H1 (cell line): ENCODE results near the gene CRYBB3. TPM values are rescaled to one million over a fixed set of nuclear protein-coding genes. Genes with fewer than 3 reads are reported as not detected.

Experiments
- CTCF ChIA-PET: fragments of 300-600 bp; sonication (Branson Sonifier 250); formaldehyde crosslinking; loops from one replicate; lab custom pipeline; 2021; ENCODE audit not compliant: partially characterized antibody; lab: Charles Lee
- POLR2A ChIA-PET: fragments of 300-600 bp; sonication (Branson Sonifier 250); formaldehyde crosslinking; loops from one replicate; lab custom pipeline; 2021; ENCODE audit warnings: inconsistent platforms; ENCODE audit not compliant: partially characterized antibody; lab: Charles Lee
- DNase-seq, 2 experiments: peaks; one replicate each; pipeline versions ENCODE4 v3.0.0 to v3.0.0-alpha.2; 2010 to 2022; ENCODE audit warnings: low spot score in 2 of 2, low read depth in 1 of 2, mixed read lengths in 1 of 2
- FAIRE-seq: peaks from 2 replicates; lab custom pipeline; 2011; peaks lifted over from hg19 to GRCh38; lab: Jason Lieb, UNC
- H2AFZ ChIP-seq: 2 replicates; pipeline ENCODE4 v1.8.1; 2012; ENCODE audit warnings: low read length, inconsistent platforms
- H2AK5ac ChIP-seq: 2 replicates; pipeline ENCODE4 v1.6.1; 2013; ENCODE audit warnings: low read depth, low read length
- H2BK120ac ChIP-seq: replicated peaks from 2 replicates; pipeline ENCODE3; 2013; ENCODE audit warnings: low read depth, low read length, inconsistent platforms
- H2BK12ac ChIP-seq: 2 replicates; pipeline ENCODE4 v1.6.1; 2013; ENCODE audit warnings: low read depth, low read length
- H2BK15ac ChIP-seq: 2 replicates; pipeline ENCODE4 v1.6.1; 2013; ENCODE audit warnings: low read length
- H2BK20ac ChIP-seq: 2 replicates; pipeline ENCODE4 v1.6.1; 2013; ENCODE audit warnings: low read length
- H2BK5ac ChIP-seq: 2 replicates; pipeline ENCODE4 v1.6.1; 2013; ENCODE audit warnings: low read depth, low read length
- H3K14ac ChIP-seq: 2 replicates; pipeline ENCODE4 v1.6.1; 2013; ENCODE audit warnings: inconsistent platforms; ENCODE audit not compliant: insufficient read length
- H3K18ac ChIP-seq: 2 replicates; pipeline ENCODE4 v1.6.1; 2013; ENCODE audit warnings: low read length; ENCODE audit errors: extremely low read depth
- H3K23ac ChIP-seq: 2 replicates; pipeline ENCODE4 v1.6.1; 2013; ENCODE audit warnings: inconsistent platforms; ENCODE audit not compliant: insufficient read length
- H3K23me2 ChIP-seq: 2 replicates; pipeline ENCODE4 v1.6.1; 2013; ENCODE audit warnings: low read depth, low read length
- H3K27ac ChIP-seq: 2 replicates; pipeline ENCODE4 v1.6.1; 2011; ENCODE audit warnings: low read depth, low read length, inconsistent platforms
- H3K27me3 ChIP-seq, 4 experiments: replicated peaks in 1 of 4; 1 replicate in 1 of 4; 2 replicates in 3 of 4; pipeline versions ENCODE4 v1.6.1 to v1.8.1; 2011 to 2013; ENCODE audit warnings: low read length in 3 of 4, mild to moderate bottlenecking in 3 of 4, inconsistent platforms in 2 of 4, mixed read lengths in 2 of 4, moderate library complexity in 1 of 4; ENCODE audit not compliant: control insufficient read depth in 3 of 4, insufficient read depth in 3 of 4; ENCODE audit errors: extremely low read depth in 1 of 4
- H3K36me3 ChIP-seq, 4 experiments: 2 replicates each; pipeline versions ENCODE4 v1.6.1 to v1.8.1; 2011 to 2013; ENCODE audit warnings: mild to moderate bottlenecking in 4 of 4, low read length in 3 of 4, moderate library complexity in 2 of 4, control low read depth in 1 of 4, inconsistent platforms in 1 of 4; ENCODE audit not compliant: insufficient read depth in 4 of 4, control insufficient read depth in 2 of 4
- H3K4ac ChIP-seq: replicated peaks from 2 replicates; pipeline ENCODE3; 2013; ENCODE audit warnings: low read length, low read depth, mixed read lengths, inconsistent platforms; ENCODE audit not compliant: insufficient read length
- H3K4me1 ChIP-seq, 4 experiments: replicated peaks in 1 of 4; 1 replicate in 1 of 4; 2 replicates in 3 of 4; pipeline versions ENCODE4 v1.6.1 to v1.8.1; 2011 to 2013; ENCODE audit warnings: low read length in 3 of 4, inconsistent platforms in 2 of 4, mixed read lengths in 1 of 4; ENCODE audit not compliant: insufficient read depth in 4 of 4, control insufficient read depth in 3 of 4
- H3K4me2 ChIP-seq, 2 experiments: 2 replicates each; pipeline versions ENCODE4 v1.6.1 to v1.8.1; 2011 to 2013; ENCODE audit warnings: low read depth in 2 of 2, low read length in 2 of 2, control low read depth in 1 of 2, inconsistent platforms in 1 of 2, mild to moderate bottlenecking in 1 of 2; ENCODE audit not compliant: insufficient read depth in 1 of 2
- H3K4me3 ChIP-seq, 4 experiments: fragments of 200-600, 300-600 bp in 1 of 4; sonication (generic), shearing (Covaris generic), sonication (Bioruptor Twin) in 1 of 4; 2 replicates each; pipeline versions ENCODE4 v1.5.1 to v1.8.1; 2011 to 2016; ENCODE audit warnings: low read length in 4 of 4, low read depth in 3 of 4, control low read depth in 2 of 4, inconsistent platforms in 2 of 4, mild to moderate bottlenecking in 2 of 4, mixed read lengths in 1 of 4, moderate library complexity in 1 of 4; ENCODE audit not compliant: insufficient read depth in 2 of 4; ENCODE audit errors: extremely low read depth in 1 of 4
- H3K56ac ChIP-seq: replicated peaks from 2 replicates; pipeline ENCODE3; 2013; ENCODE audit warnings: low read depth, mild to moderate bottlenecking, mixed read lengths, low read length, inconsistent platforms; ENCODE audit not compliant: insufficient read length
- H3K79me1 ChIP-seq: 2 replicates; pipeline ENCODE4 v1.6.1; 2013; ENCODE audit warnings: low read depth, low read length, control low read depth
- H3K79me2 ChIP-seq, 2 experiments: 2 replicates each; pipeline versions ENCODE4 v1.6.1 to v1.8.1; 2012 to 2013; ENCODE audit warnings: low read length in 2 of 2, mild to moderate bottlenecking in 2 of 2, inconsistent platforms in 1 of 2; ENCODE audit not compliant: insufficient read depth in 2 of 2, control insufficient read depth in 1 of 2
- H3K9ac ChIP-seq, 4 experiments: replicated peaks in 1 of 4; 1 replicate in 1 of 4; 2 replicates in 3 of 4; pipeline versions ENCODE4 v1.6.1 to v1.8.1; 2011 to 2013; ENCODE audit warnings: low read depth in 3 of 4, low read length in 3 of 4, control low read depth in 2 of 4, mild to moderate bottlenecking in 2 of 4, moderate library complexity in 2 of 4, inconsistent platforms in 1 of 4; ENCODE audit errors: extremely low read depth in 1 of 4
- H3K9me3 ChIP-seq, 2 experiments: 2 replicates each; pipeline versions ENCODE4 v1.6.1 to v1.8.1; 2012 to 2013; ENCODE audit warnings: mild to moderate bottlenecking in 2 of 2, moderate library complexity in 2 of 2, control low read depth in 1 of 2, inconsistent platforms in 1 of 2, low read depth in 1 of 2, low read length in 1 of 2, mixed read lengths in 1 of 2; ENCODE audit not compliant: insufficient read depth in 2 of 2
- H4K20me1 ChIP-seq, 2 experiments: replicated peaks in 1 of 2; 2 replicates each; pipeline versions ENCODE3 to v1.8.1; 2011 to 2013; ENCODE audit warnings: inconsistent platforms in 2 of 2, low read length in 2 of 2, mild to moderate bottlenecking in 1 of 2; ENCODE audit not compliant: insufficient read depth in 2 of 2, control insufficient read depth in 1 of 2
- H4K5ac ChIP-seq: 2 replicates; pipeline ENCODE4 v1.6.1; 2013; ENCODE audit warnings: low read length, low read depth, mixed read lengths, inconsistent platforms; ENCODE audit not compliant: insufficient read length
- H4K8ac ChIP-seq: 2 replicates; pipeline ENCODE4 v1.8.0; 2013; ENCODE audit warnings: mild to moderate bottlenecking, moderate library complexity, low read length, inconsistent platforms; ENCODE audit not compliant: insufficient read depth; ENCODE audit errors: extremely low read depth
- H4K91ac ChIP-seq: replicated peaks from 2 replicates; pipeline ENCODE3; 2013; ENCODE audit warnings: low read length, mixed read lengths, inconsistent platforms; ENCODE audit not compliant: insufficient read length
- JUND ChIP-seq: IDR thresholded peaks from 2 replicates; pipeline ENCODE4 v1.6.1; 2011; ENCODE audit warnings: mild to moderate bottlenecking, improper control_type of control experiment, low read length
- WGBS, 2 experiments: shearing (Covaris generic) in 1 of 2; methylation state at CpG; one replicate each; pipeline versions ENCODE4 v1.1.6 to v1.1.7; 2013 to 2015; ENCODE audit warnings: low lambda C conversion rate in 2 of 2, mixed read lengths in 2 of 2, inconsistent platforms in 1 of 2, low coverage in 1 of 2, missing lambda C conversion rate in 1 of 2; ENCODE audit not compliant: insufficient replicate concordance in 2 of 2, insufficient coverage in 1 of 2, insufficient read length in 1 of 2; ENCODE audit errors: extremely low coverage in 1 of 2, missing lambda C conversion rate in 1 of 2; 5-methylcytosine and 5-hydroxymethylcytosine counted together
- polyA plus RNA-seq, 7 experiments: library from polyadenylated mRNA; depleted of rRNA in 3 of 7; stranded (reverse) in 5 of 7; unstranded in 2 of 7; fragments of >200 nt in 5 of 7; fragments of 200-250 nt in 2 of 7; gene quantifications; 1 replicate in 5 of 7; 2 replicates in 1 of 7; 4 replicates in 1 of 7; pipeline versions ENCODE4 v1.2.1 to v1.2.3, GENCODE V29; 2011 to 2013; ENCODE audit warnings: missing spikeins in 2 of 7, mixed read lengths in 2 of 7
- total RNA-seq: library from RNA; stranded (reverse); fragmentation: NEBNext Ultra II Directional; extraction: Animal tissue kit (Norgen Biotek cat#: 25700); gene quantifications from 2 replicates; pipeline ENCODE4 v1.2.1, GENCODE V29; 2021

Gene CRYBB3
- total and polyA plus RNA-seq, 2 of the 8 experiments (the other 6 are each of a cell fraction or from before 2014, with no cell fraction given), result 0.44 to 0.58 TPM

- no peak for TF ChIP-seq JUND
- Histone ChIP-seq H3K36me3 (peaks cover 0 to 6% (median 3%) of the 10 kb centered on the region in 4 experiments; a peak in 3 of 8 replicates), H3K4ac (no peak overlapping the region), H2AK5ac (no peak overlapping the region), H2BK120ac (no peak overlapping the region), H3K9me3 (no peaks in the 10 kb centered on the region; a peak in 1 of 4 replicates), H2BK15ac (no peak overlapping the region), H3K79me2 (no peaks in the 10 kb centered on the region), H3K9ac (no peak overlapping the region), H4K5ac (no peak overlapping the region), H3K23me2 (no peaks in the 10 kb centered on the region), H3K4me2 (no peak overlapping the region), H3K4me3 (no peak overlapping the region), H3K27ac (no peak overlapping the region), H2BK20ac (no peak overlapping the region), H3K27me3 (no peaks in the 10 kb centered on the region), H3K79me1 (no peaks in the 10 kb centered on the region), H2BK5ac (no peak overlapping the region), H3K18ac (no peak overlapping the region), H3K56ac (no peak overlapping the region), H3K14ac (no peak overlapping the region), H4K8ac (peak overlapping the region; percentile 14; the same call in 1 of the 2 replicates), H2BK12ac (no peak overlapping the region), H4K91ac (no peak overlapping the region), H2AFZ (no peak overlapping the region), H3K23ac (no peak overlapping the region), H3K4me1 (no peaks in the 10 kb centered on the region), H4K20me1 (peaks cover 0 to 2% of the 10 kb centered on the region in 2 experiments)
- CTCF ChIA-PET, result interaction anchor here (2.0 kb wide), 1 partner anchor 10 kb away, joined by 5 read pairs; no protein-coding TSS in a partner anchor
- DNase-seq (no peak), FAIRE-seq (no peak)
- 97% methylated on average over 12 of the region's 12 CpGs; no CpG with 5 or more reads in 1 of the 2 experiments for WGBS, 2 experiments
- POLR2A ChIA-PET, result no interaction called here
Measured at GRCh38 chr22:25192406-25192805, 7.3 kb upstream of the CRYBB3 start.
